HCT116 (cell line): ENCODE data around the gene ZNF319. TPM values are rescaled to one million over a fixed set of nuclear protein-coding genes. Genes with fewer than 3 reads are reported as not detected.

Experiments used
- ATAC-seq: fragments of 200-7000 bp; cut with Tn5 transposase; 2 replicates; pipeline ENCODE4 v1.9.1; 2020; ENCODE audit warnings: mild to moderate bottlenecking, moderate library complexity
- BruUV-seq: library from RNA; stranded (reverse); fragments of 400-500 nt; replicated peaks from 2 replicates; lab custom pipeline; 2021; lab: Mats Ljungman, UMichigan
- CTCF ChIA-PET: fragments of 300-600 bp; sonication (Branson Sonifier 250); formaldehyde crosslinking; loops from one replicate; lab custom pipeline; 2021; ENCODE audit warnings: antibody characterized with exemption; lab: Charles Lee
- POLR2A ChIA-PET: fragments of 300-600, 350-600 bp; sonication (Branson Sonifier 250); formaldehyde crosslinking; loops from one replicate; lab custom pipeline; 2021; ENCODE audit warnings: antibody characterized with exemption; lab: Charles Lee
- RAD21 ChIA-PET, 2 experiments: fragments of 300-600 bp; sonication (Branson Sonifier 250); formaldehyde crosslinking; loops; one replicate each; lab custom pipeline; 2023; ENCODE audit warnings: low total read pairs in 2 of 2; ENCODE audit not compliant: uncharacterized antibody in 2 of 2, unreplicated experiment in 2 of 2, low non-redundant PET in 1 of 2; lab: Charles Lee
- DNase-seq: peaks from one replicate; pipeline ENCODE4 v3.0.0-alpha.2; 2010; ENCODE audit warnings: low read depth, low spot score
- H2AFZ ChIP-seq: fragments of 200-600 bp; shearing (Covaris generic), sonication (generic); 2 replicates; pipeline ENCODE4 v1.6.1; 2017; ENCODE audit warnings: low read depth, mixed run types, mixed read lengths, antibody characterized with exemption, low read length; ENCODE audit not compliant: poor library complexity, severe bottlenecking
- H3K27ac ChIP-seq: 2 replicates; pipeline ENCODE4 v1.5.1; 2012; ENCODE audit warnings: low read depth, low read length
- H3K27me3 ChIP-seq: fragments of 200-600 bp; sonication (generic); 2 replicates; pipeline ENCODE4 v1.6.1; 2016; ENCODE audit warnings: mixed run types, low read length, mixed read lengths; ENCODE audit not compliant: insufficient read depth
- H3K36me3 ChIP-seq, 2 experiments: fragments of 200-500 bp in 1 of 2; fragments of 200-600 bp in 1 of 2; sonication (Bioruptor generic) in 1 of 2; sonication (generic) in 1 of 2; 2 replicates each; pipeline versions ENCODE4 v1.5.1 to v1.6.1; 2014 to 2016; ENCODE audit warnings: low read length in 2 of 2, inconsistent platforms in 1 of 2, mixed read lengths in 1 of 2, mixed run types in 1 of 2; ENCODE audit not compliant: insufficient read depth in 2 of 2, control insufficient read depth in 1 of 2
- H3K4me1 ChIP-seq, 2 experiments: fragments of 200-600 bp in 1 of 2; sonication (generic) in 1 of 2; 2 replicates each; pipeline versions ENCODE4 v1.5.1 to v1.6.1; 2012 to 2017; ENCODE audit warnings: low read length in 2 of 2, inconsistent platforms in 1 of 2, mild to moderate bottlenecking in 1 of 2, mixed read lengths in 1 of 2, mixed run types in 1 of 2, moderate library complexity in 1 of 2; ENCODE audit not compliant: insufficient read depth in 2 of 2, control insufficient read depth in 1 of 2
- H3K4me2 ChIP-seq: fragments of 200-600 bp; sonication (generic); 2 replicates; pipeline ENCODE4 v1.6.1; 2017; ENCODE audit warnings: mixed run types, low read length, mixed read lengths
- H3K4me3 ChIP-seq, 2 experiments: fragments of 200-600 bp in 1 of 2; sonication (generic) in 1 of 2; replicated peaks in 1 of 2; 2 replicates each; pipeline ENCODE4 v1.5.1; 2011 to 2016; ENCODE audit warnings: low read length in 2 of 2, control low read depth in 1 of 2, low read depth in 1 of 2, mild to moderate bottlenecking in 1 of 2, mixed read lengths in 1 of 2, mixed run types in 1 of 2
- H3K79me2 ChIP-seq: fragments of 200-600 bp; sonication (generic); 2 replicates; pipeline ENCODE4 v1.6.1; 2017; ENCODE audit warnings: mild to moderate bottlenecking, mixed run types, low read length, moderate library complexity, mixed read lengths; ENCODE audit not compliant: insufficient read depth
- H3K9ac ChIP-seq: fragments of 200-600 bp; sonication (generic); 2 replicates; pipeline ENCODE4 v1.6.1; 2016; ENCODE audit warnings: low read length, mixed read lengths
- H3K9me2 ChIP-seq: fragments of 200-600 bp; sonication (generic), shearing (Covaris generic); 2 replicates; pipeline ENCODE4 v1.6.1; 2017; ENCODE audit warnings: mixed run types, mild to moderate bottlenecking, moderate library complexity; ENCODE audit not compliant: insufficient read depth
- H3K9me3 ChIP-seq, 2 experiments: fragments of 200-500 bp in 1 of 2; fragments of 200-600 bp in 1 of 2; sonication (Bioruptor generic) in 1 of 2; sonication (generic) in 1 of 2; 2 replicates each; pipeline ENCODE4 v1.6.1; 2014 to 2017; ENCODE audit warnings: low read length in 2 of 2, mixed read lengths in 2 of 2, inconsistent platforms in 1 of 2, low read depth in 1 of 2, mild to moderate bottlenecking in 1 of 2, mixed run types in 1 of 2, moderate library complexity in 1 of 2; ENCODE audit not compliant: control insufficient read depth in 1 of 2, insufficient read depth in 1 of 2
- H4K20me1 ChIP-seq: fragments of 200-600 bp; sonication (generic), shearing (Covaris generic); 2 replicates; pipeline ENCODE4 v1.6.1; 2017; ENCODE audit warnings: mixed run types, mild to moderate bottlenecking, moderate library complexity; ENCODE audit not compliant: insufficient read depth
- EGR1 ChIP-seq: IDR thresholded peaks from 2 replicates; pipeline ENCODE4 v1.6.1; 2012; ENCODE audit warnings: low read depth
- ELF1 ChIP-seq: IDR thresholded peaks from 2 replicates; pipeline ENCODE4 v1.6.1; 2012; ENCODE audit warnings: low read depth, borderline replicate concordance
- EZH2phosphoT487 ChIP-seq: fragments of 200-600 bp; IDR thresholded peaks from 2 replicates; pipeline ENCODE4 v1.6.1; 2018; ENCODE audit warnings: antibody characterized with exemption, borderline replicate concordance
- POLR2A ChIP-seq: IDR thresholded peaks from 2 replicates; pipeline ENCODE4 v1.7.0; 2011; ENCODE audit warnings: borderline replicate concordance; ENCODE audit not compliant: insufficient read depth, insufficient read length; ENCODE audit errors: extremely low read depth
- POLR2AphosphoS5 ChIP-seq: IDR thresholded peaks from 2 replicates; pipeline ENCODE4 v1.6.1; 2011; ENCODE audit warnings: mild to moderate bottlenecking, low read depth, low read length, moderate library complexity
- RAD21 ChIP-seq: IDR thresholded peaks from 2 replicates; pipeline ENCODE4 v1.6.1; 2012; ENCODE audit warnings: low read depth, mild to moderate bottlenecking
- SIN3A ChIP-seq: IDR thresholded peaks from 2 replicates; pipeline ENCODE4 v1.6.1; 2012; ENCODE audit warnings: low read depth
- SP1 ChIP-seq: IDR thresholded peaks from 2 replicates; pipeline ENCODE4 v1.6.1; 2012; ENCODE audit warnings: low read depth
- YY1 ChIP-seq: IDR thresholded peaks from 2 replicates; pipeline ENCODE4 v1.6.1; 2011; ENCODE audit warnings: low read length, low read depth, moderate library complexity, mild to moderate bottlenecking; ENCODE audit not compliant: insufficient replicate concordance; ENCODE audit errors: extremely low read depth
- ZBTB33 ChIP-seq: IDR thresholded peaks from 2 replicates; pipeline ENCODE4 v1.6.1; 2011; ENCODE audit warnings: mild to moderate bottlenecking, low read length, moderate library complexity; ENCODE audit not compliant: insufficient replicate concordance; ENCODE audit errors: extremely low read depth
- ZNF274 ChIP-seq: fragments of 200-500 bp; sonication (Bioruptor generic); IDR thresholded peaks from 2 replicates; pipeline ENCODE4 v1.6.1; 2014; ENCODE audit warnings: mild to moderate bottlenecking, low read depth, low read length, inconsistent platforms
- intact Hi-C: fragments of 100-400 bp; cut with micrococcal nuclease; formaldehyde crosslinking; loops from 2 replicates; pipeline ENCODE4 v1.10.0; 2022
- total RNA-seq: library from RNA; stranded (reverse); gene quantifications from one replicate; pipeline ENCODE4 v1.2.1, GENCODE V29; 2021; ENCODE audit not compliant: unreplicated experiment
- TF ChIP-seq, protein P1 (sequence below): IDR thresholded peaks from 2 replicates; pipeline ENCODE4 v1.6.1; 2012
- TF ChIP-seq, protein P2 (sequence below): IDR thresholded peaks from 2 replicates; pipeline ENCODE4 v1.6.1; 2012; ENCODE audit warnings: low read depth

The ZNF319 gene
- total RNA-seq, 1 experiment from 2014 or later: 7.1 TPM

- Histone ChIP-seq H2AFZ (no peak overlapping the region), H3K9me2 (no peaks in the 10 kb centered on the region), H3K79me2 (peaks cover 5% of the 10 kb centered on the region), H3K9ac (no peak overlapping the region), H3K4me3 (no peak overlapping the region), H3K36me3 (no peaks in the 10 kb centered on the region), H4K20me1 (no peaks in the 10 kb centered on the region), H3K27ac (no peak overlapping the region), H3K9me3 (no peaks in the 10 kb centered on the region), H3K4me2 (no peak overlapping the region), H3K4me1 (peaks cover 17 to 39% of the 10 kb centered on the region in 2 experiments; a peak in 3 of 4 replicates), H3K27me3 (no peaks in the 10 kb centered on the region)
- ATAC-seq (no peak), DNase-seq (no peak)
- BruUV-seq: no TSS peak
- CTCF ChIA-PET: no interaction called here
- TF ChIP-seq RAD21 (no peak), ELF1 (no peak), POLR2A (no peak), YY1 (no peak), EZH2phosphoT487 (no peak), POLR2AphosphoS5 (no peak), SIN3A (no peak), EGR1 (no peak), SP1 (no peak)
- TF ChIP-seq, protein P1, sequence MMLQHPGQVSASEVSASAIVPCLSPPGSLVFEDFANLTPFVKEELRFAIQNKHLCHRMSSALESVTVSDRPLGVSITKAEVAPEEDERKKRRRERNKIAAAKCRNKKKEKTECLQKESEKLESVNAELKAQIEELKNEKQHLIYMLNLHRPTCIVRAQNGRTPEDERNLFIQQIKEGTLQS: no peak
- intact Hi-C loops: no loop called here
- RAD21 ChIA-PET: no interaction called here
- POLR2A ChIA-PET: no interaction called here
Observed at GRCh38 chr16:57997176-57997527, 3.3 kb downstream of the ZNF319 start.

DNA sequence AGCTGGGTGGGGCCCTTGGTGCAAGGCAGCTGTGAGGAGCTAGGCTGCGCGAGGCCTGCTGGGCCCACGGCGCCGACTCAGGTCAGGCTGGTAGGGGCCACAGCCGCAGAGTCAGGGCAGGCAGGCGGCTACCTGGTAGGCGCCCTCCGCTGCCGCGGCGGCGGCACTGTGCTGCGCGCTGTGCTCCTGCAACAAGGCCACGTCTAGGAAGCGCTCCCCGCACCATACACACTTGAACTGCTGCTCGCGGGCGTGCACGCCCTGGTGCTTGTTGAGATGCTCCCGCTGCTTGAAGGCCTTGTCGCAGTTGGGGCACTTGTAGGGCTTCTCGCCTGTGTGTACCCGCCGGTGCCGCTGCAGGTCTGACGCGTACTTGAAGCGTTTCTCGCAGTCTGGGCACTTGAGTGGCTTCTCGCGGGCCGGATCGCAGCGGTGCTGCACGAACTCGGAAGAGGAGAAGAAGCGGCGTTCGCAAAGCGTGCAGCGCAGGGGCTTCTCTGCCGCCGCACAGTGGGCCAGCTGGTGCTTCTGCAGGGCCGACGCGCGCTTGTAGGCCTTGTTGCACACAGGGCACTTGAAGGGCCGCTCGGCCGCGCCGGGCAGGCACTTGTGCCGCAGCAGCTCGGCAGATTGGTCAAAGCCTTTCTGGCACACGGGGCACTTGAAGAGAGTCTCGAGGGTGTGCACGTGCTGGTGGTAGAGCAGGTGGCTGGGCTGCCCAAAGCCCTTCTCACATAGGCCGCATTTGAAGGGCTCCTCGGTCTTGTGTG, 3.9 kb downstream of the ZNF319 start:
- no peak overlapping the region for H3K4me2 ChIP-seq
- ChIA-PET CTCF (no interaction called here), POLR2A (no interaction called here), RAD21 (no interaction called here)
- H3K4me1 ChIP-seq: peaks cover 16 to 34% of the 10 kb centered on the region in 2 experiments; a peak in 3 of 4 replicates
- no peaks in the 10 kb centered on the region for H4K20me1 ChIP-seq
- H2AFZ ChIP-seq: no peak overlapping the region
- ATAC-seq: no peak
- no peaks in the 10 kb centered on the region for H3K27me3 ChIP-seq
- H3K4me3 ChIP-seq: no peak overlapping the region
- no peak for DNase-seq
- H3K27ac ChIP-seq: no peak overlapping the region
- no peaks in the 10 kb centered on the region for H3K79me2 ChIP-seq
- intact Hi-C loops: no loop called here
- no TSS peak for BruUV-seq
- no peaks in the 10 kb centered on the region for H3K9me2 ChIP-seq
- H3K9me3 ChIP-seq: no peaks in the 10 kb centered on the region
- no peak overlapping the region for H3K9ac ChIP-seq
- H3K36me3 ChIP-seq: no peaks in the 10 kb centered on the region
- TF ChIP-seq, protein P1: no peak
- no peak for TF ChIP-seq ZNF274
- no peak for TF ChIP-seq ELF1
- TF ChIP-seq, protein P2, sequence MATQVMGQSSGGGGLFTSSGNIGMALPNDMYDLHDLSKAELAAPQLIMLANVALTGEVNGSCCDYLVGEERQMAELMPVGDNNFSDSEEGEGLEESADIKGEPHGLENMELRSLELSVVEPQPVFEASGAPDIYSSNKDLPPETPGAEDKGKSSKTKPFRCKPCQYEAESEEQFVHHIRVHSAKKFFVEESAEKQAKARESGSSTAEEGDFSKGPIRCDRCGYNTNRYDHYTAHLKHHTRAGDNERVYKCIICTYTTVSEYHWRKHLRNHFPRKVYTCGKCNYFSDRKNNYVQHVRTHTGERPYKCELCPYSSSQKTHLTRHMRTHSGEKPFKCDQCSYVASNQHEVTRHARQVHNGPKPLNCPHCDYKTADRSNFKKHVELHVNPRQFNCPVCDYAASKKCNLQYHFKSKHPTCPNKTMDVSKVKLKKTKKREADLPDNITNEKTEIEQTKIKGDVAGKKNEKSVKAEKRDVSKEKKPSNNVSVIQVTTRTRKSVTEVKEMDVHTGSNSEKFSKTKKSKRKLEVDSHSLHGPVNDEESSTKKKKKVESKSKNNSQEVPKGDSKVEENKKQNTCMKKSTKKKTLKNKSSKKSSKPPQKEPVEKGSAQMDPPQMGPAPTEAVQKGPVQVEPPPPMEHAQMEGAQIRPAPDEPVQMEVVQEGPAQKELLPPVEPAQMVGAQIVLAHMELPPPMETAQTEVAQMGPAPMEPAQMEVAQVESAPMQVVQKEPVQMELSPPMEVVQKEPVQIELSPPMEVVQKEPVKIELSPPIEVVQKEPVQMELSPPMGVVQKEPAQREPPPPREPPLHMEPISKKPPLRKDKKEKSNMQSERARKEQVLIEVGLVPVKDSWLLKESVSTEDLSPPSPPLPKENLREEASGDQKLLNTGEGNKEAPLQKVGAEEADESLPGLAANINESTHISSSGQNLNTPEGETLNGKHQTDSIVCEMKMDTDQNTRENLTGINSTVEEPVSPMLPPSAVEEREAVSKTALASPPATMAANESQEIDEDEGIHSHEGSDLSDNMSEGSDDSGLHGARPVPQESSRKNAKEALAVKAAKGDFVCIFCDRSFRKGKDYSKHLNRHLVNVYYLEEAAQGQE: no peak
- TF ChIP-seq ZBTB33: no peak
- no peak for TF ChIP-seq YY1
- no peak for TF ChIP-seq POLR2A
